Measurements from ENCODE around the gene USP40.

Gene USP40

GRCh38 chr2:233473386-233473791 is 93.2 kb downstream of the USP40 start:
- no peak for DNase-seq
- Mint-ChIP-seq H3K4me1 (ENCODE audit: low read depth in 2 of 2) (no peaks in the 10 kb centered on the region), H3K36me3 (ENCODE audit: insufficient read depth) (peaks cover 25% of the 10 kb centered on the region), H3K9me3 (no peaks in the 10 kb centered on the region), H3K4me3 (no peak overlapping the region), H3K27ac (peak overlapping the region in 1 of 2 donors; percentile 59), H3K27me3 (no peaks in the 10 kb centered on the region)
- ATAC-seq (replicated peaks), result no peak

DNA sequence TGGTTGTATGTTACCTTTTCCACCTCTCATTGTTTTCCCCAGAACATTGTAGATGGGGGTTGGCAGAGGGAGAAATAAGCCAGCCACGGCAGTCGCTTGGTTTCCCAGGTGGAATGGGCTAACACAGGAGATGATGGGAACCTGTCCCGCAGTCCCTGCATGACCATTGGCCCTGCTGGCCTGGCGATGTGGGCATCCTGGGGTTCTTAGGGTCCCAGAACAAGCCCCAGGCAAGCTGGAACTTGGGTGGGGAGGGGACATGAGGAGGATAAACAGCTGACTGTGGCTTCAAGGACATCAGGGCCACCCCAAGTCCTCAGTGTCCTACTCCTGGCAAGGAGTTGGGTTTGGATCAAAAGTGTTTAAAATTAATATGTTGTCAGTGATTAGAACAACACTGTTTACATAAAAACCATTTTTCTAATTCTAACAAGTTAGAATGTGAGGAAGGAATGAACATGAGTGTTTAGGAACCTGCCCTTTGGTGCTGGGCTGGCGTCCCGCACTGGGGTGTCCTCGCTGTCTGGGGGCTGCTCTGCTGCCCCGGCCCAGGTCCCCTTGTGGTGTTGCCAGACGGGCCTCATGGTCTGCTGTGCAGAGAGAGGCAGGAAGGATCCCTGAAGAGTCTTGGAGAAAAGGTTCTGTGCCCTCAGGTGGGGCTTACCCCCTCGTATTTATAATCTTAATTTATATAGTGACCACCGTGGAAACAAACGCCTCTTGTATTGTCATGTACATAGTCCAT is 95.1 kb downstream of the USP40 start:
- H3K4me1 Mint-ChIP-seq (ENCODE audit: low read depth in 2 of 2), result no peaks in the 10 kb centered on the region
- ATAC-seq (replicated peaks) (no peak), DNase-seq (no peak)
- no peaks in the 10 kb centered on the region for H3K27me3 Mint-ChIP-seq
- H3K27ac Mint-ChIP-seq, result no peak overlapping the region
- no peaks in the 10 kb centered on the region for H3K9me3 Mint-ChIP-seq
- no peak overlapping the region for H3K4me3 Mint-ChIP-seq
- peaks cover 36% of the 10 kb centered on the region for H3K36me3 Mint-ChIP-seq (ENCODE audit: insufficient read depth)

GRCh38 chr2:233470839-233471238 is 95.7 kb downstream of the USP40 start:
- H3K4me3 Mint-ChIP-seq, result no peak overlapping the region
- peak overlapping the region in 1 of 2 donors; percentile 51 for H3K27ac Mint-ChIP-seq
- no peak for DNase-seq
- no peak for ATAC-seq (replicated peaks)
- H3K9me3 Mint-ChIP-seq, result no peaks in the 10 kb centered on the region
- H3K4me1 Mint-ChIP-seq (ENCODE audit: low read depth in 2 of 2), result peaks cover 0 to 2% of the 10 kb centered on the region in 2 donors
- H3K27me3 Mint-ChIP-seq, result no peaks in the 10 kb centered on the region
- peaks cover 41% of the 10 kb centered on the region for H3K36me3 Mint-ChIP-seq (ENCODE audit: insufficient read depth)

GRCh38 chr2:233470011-233470687 is 96.4 kb downstream of the USP40 start:
- Mint-ChIP-seq H3K27me3 (no peaks in the 10 kb centered on the region), H3K4me3 (no peak overlapping the region), H3K9me3 (no peaks in the 10 kb centered on the region), H3K27ac (peak overlapping the region; percentile 51 to 86), H3K4me1 (ENCODE audit: low read depth in 2 of 2) (peaks cover 0 to 2% of the 10 kb centered on the region in 2 donors), H3K36me3 (ENCODE audit: insufficient read depth) (peaks cover 44% of the 10 kb centered on the region)
- no peak for DNase-seq
- no peak for ATAC-seq (replicated peaks)

- Mint-ChIP-seq H3K4me1 (ENCODE audit: low read depth in 2 of 2) (peaks cover 0 to 2% of the 10 kb centered on the region in 2 donors), H3K27ac (peak overlapping the region; percentile 68 to 86), H3K4me3 (no peak overlapping the region), H3K27me3 (no peaks in the 10 kb centered on the region), H3K36me3 (ENCODE audit: insufficient read depth) (peaks cover 51% of the 10 kb centered on the region), H3K9me3 (no peaks in the 10 kb centered on the region)
- ATAC-seq (replicated peaks) (no peak), DNase-seq (no peak)
Observed at GRCh38 chr2:233469261-233470010, 97.1 kb downstream of the USP40 start.

DNA sequence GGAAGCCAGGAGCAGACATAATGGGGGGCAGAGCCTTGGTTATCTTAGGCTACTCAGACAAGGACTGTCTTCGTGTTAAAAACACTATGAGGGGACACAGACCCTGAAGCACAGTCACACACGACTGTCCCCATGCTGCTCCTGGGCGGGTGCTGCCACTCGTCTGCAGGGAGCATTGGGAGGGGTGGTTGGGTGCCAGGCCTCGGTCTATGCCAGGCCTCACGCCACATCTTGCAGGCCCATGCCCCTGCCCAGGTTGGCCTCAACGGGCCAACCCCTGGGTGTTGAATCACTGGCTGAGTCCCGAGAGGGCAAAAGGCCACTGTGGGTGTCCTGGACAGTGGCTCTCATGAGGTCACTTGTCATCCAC is 97.9 kb downstream of the USP40 start:
- no peak for DNase-seq
- Mint-ChIP-seq H3K4me1 (ENCODE audit: low read depth in 2 of 2) (peaks cover 0 to 2% of the 10 kb centered on the region in 2 donors), H3K36me3 (ENCODE audit: insufficient read depth) (peaks cover 58% of the 10 kb centered on the region), H3K4me3 (no peak overlapping the region), H3K27me3 (no peaks in the 10 kb centered on the region), H3K27ac (peak overlapping the region; percentile 68 to 86), H3K9me3 (no peaks in the 10 kb centered on the region)
- ATAC-seq (replicated peaks), result no peak

GRCh38 chr2:233468047-233468740 is 98.4 kb downstream of the USP40 start:
- Mint-ChIP-seq H3K4me1 (ENCODE audit: low read depth in 2 of 2) (peaks cover 0 to 2% of the 10 kb centered on the region in 2 donors), H3K27ac (peak overlapping the region; percentile 68 to 86), H3K36me3 (ENCODE audit: insufficient read depth) (peaks cover 59% of the 10 kb centered on the region), H3K9me3 (no peaks in the 10 kb centered on the region), H3K4me3 (no peak overlapping the region), H3K27me3 (no peaks in the 10 kb centered on the region)
- no peak for DNase-seq
- ATAC-seq (replicated peaks), result no peak

GRCh38 chr2:233466991-233467603 is 99.5 kb downstream of the USP40 start:
- Mint-ChIP-seq H3K27ac (peak overlapping the region in 1 of 2 donors; percentile 64), H3K27me3 (no peaks in the 10 kb centered on the region), H3K4me3 (no peak overlapping the region), H3K36me3 (ENCODE audit: insufficient read depth) (peaks cover 66% of the 10 kb centered on the region), H3K9me3 (no peaks in the 10 kb centered on the region), H3K4me1 (ENCODE audit: low read depth in 2 of 2) (peaks cover 0 to 2% of the 10 kb centered on the region in 2 donors)
- no peak for DNase-seq
- ATAC-seq (replicated peaks), result no peak

GRCh38 chr2:233464531-233465240 is 101.9 kb downstream of the USP40 start:
- Mint-ChIP-seq H3K27ac (no peak overlapping the region), H3K27me3 (no peaks in the 10 kb centered on the region), H3K36me3 (ENCODE audit: insufficient read depth) (peaks cover 72% of the 10 kb centered on the region), H3K4me1 (ENCODE audit: low read depth in 2 of 2) (peaks cover 0 to 2% of the 10 kb centered on the region in 2 donors), H3K4me3 (no peak overlapping the region), H3K9me3 (no peaks in the 10 kb centered on the region)
- ATAC-seq (replicated peaks), result no peak
- no peak for DNase-seq

DNA sequence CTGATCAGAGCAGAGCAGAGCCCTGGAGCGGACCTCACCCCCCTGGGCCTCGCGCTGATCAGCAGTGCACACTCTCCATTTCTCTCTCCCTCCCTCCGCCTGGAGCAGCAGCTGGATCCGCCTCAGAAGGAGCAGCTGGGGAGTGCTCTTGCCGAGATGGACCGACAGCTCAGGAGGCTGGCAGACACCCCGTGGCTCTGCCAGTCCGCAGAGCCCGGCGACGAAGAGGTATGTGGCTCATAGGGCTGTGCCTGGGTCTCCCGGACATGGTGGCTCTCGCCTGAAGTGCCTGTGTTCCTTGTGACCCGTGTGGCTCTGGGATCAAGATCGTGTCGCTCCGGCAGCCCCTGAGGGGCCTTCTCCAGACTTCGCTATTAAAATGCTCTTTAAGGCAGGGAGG is 102.5 kb downstream of the USP40 start:
- Mint-ChIP-seq H3K36me3 (ENCODE audit: insufficient read depth) (peaks cover 77% of the 10 kb centered on the region), H3K9me3 (no peaks in the 10 kb centered on the region)

DNA sequence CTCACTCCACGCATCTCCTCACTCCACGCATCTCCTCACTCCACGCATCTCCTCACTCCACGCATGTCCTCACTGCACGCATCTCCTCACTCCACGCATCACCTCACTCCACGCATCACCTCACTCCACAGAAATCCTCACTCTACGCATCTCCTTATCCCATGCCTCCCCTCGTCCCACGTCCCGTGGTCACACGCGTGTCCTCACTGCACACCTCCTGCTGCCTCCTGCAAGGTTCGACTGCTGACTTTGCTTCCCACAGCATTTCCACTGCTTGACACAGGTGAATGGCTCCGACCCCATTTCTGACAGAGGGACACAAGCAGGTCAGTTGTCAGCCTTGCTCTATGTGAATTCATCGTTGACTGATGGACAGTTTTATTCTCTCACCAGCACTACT is 103.0 kb downstream of the USP40 start:
- DNase-seq (no peak), ATAC-seq (replicated peaks) (no peak)
- no peak overlapping the region for H3K4me3 Mint-ChIP-seq
- H3K27ac Mint-ChIP-seq, result no peak overlapping the region
- H3K4me1 Mint-ChIP-seq (ENCODE audit: low read depth in 2 of 2), result peaks cover 0 to 2% of the 10 kb centered on the region in 2 donors
- H3K27me3 Mint-ChIP-seq, result no peaks in the 10 kb centered on the region
- no peaks in the 10 kb centered on the region for H3K9me3 Mint-ChIP-seq
- peaks cover 77% of the 10 kb centered on the region for H3K36me3 Mint-ChIP-seq (ENCODE audit: insufficient read depth)

More for the DNA sequence above, 102.5 kb downstream of the USP40 start:
- Mint-ChIP-seq H3K27me3 (no peaks in the 10 kb centered on the region), H3K27ac (no peak overlapping the region), H3K4me3 (no peak overlapping the region), H3K4me1 (ENCODE audit: low read depth in 2 of 2) (peaks cover 0 to 2% of the 10 kb centered on the region in 2 donors)
- ATAC-seq (replicated peaks), result no peak
- no peak for DNase-seq

GRCh38 chr2:233462826-233463470 is 103.6 kb downstream of the USP40 start:
- peaks cover 0 to 2% of the 10 kb centered on the region in 2 donors for H3K4me1 Mint-ChIP-seq (ENCODE audit: low read depth in 2 of 2)
- H3K27ac Mint-ChIP-seq, result no peak overlapping the region
- no peaks in the 10 kb centered on the region for H3K9me3 Mint-ChIP-seq
- DNase-seq (no peak), ATAC-seq (replicated peaks) (no peak)
- H3K27me3 Mint-ChIP-seq, result no peaks in the 10 kb centered on the region
- peaks cover 78% of the 10 kb centered on the region for H3K36me3 Mint-ChIP-seq (ENCODE audit: insufficient read depth)
- H3K4me3 Mint-ChIP-seq, result no peak overlapping the region

All from effector memory CD8-positive, alpha-beta T cell (primary cell).